Renal cortex interstitium (tissue), 11 donors: ENCODE data around the gene INPP5A. TPM values are rescaled to one million over a fixed set of nuclear protein-coding genes. Genes with fewer than 3 reads are reported as not detected.
"Not testable (repeated sequence)": the region's sequence is repeated elsewhere in the genome, so short reads cannot be mapped to it uniquely, and the experiment has no call there.

Experiments used
- DNase-seq, 11 donors: peaks; one replicate each; pipeline ENCODE4 v3.0.0-alpha.2; 2013; ENCODE audit warnings: low read depth in 9 of 11, low spot score in 4 of 11; ENCODE audit errors: extremely low read depth in 1 of 11
- polyA plus RNA-seq, 3 donors: library from polyadenylated mRNA; unstranded; fragments of 120-200 nt; gene quantifications; one replicate each; pipeline ENCODE4 v1.2.1, GENCODE V29; 2013; ENCODE audit not compliant: insufficient read length in 3 of 3

Gene INPP5A
- polyA plus RNA-seq, 3 donors = 30.7 to 33.1 (median 31.3) TPM

DNA sequence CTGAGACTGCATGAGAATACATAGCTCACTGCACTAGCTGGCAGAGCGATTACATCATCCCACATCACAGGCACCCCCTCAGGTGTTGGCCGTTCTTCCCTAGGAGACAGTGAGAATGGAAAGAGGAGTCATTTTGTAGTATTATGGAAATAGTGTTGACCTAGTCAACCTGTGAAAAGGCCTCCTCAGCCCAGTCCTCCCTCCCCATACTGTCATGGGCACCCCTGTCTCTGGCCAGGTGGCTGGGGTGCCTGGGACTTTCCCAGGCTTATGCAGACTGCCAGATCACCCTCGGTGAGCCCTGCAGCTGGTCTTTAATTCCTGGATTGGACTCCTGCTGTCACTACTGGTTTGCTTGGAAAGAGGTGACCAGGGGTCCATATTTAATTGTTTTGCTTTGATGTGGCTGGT lies 4.0 kb downstream of the INPP5A start:
- no peak for DNase-seq

DNA sequence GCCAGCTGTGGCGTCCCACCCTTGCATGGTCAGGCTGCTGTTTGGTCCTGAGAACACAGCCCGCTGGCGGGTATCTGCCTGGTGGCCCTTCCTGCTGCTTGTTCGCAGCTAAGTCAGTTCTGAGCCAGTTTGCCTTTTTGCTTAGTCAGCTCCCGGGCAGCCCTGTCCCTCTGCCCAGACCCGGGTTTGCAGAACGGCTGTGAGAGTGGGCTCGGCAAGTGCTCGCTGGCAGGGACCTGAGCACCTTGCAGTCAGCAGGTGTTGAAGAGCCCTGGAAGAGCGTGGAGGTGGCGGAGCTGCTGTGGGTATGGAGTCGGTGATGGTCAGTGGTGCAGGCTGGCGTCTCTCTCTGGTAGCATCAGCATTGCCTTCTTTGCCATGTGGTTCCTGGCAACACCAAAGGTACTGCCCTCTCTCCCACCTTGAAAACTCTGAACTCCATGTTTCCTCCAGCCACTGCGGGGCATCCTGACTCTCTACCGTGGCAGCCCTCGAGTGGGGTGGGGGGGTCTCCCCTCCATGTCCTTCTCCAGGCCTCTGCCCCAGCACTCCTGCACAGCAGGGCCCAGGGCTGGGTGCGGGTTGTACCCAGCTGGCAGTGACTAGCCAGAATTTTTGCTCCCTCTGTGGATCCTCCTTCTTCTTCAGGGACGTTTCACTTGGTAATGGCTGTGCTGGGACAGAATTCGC lies 4.6 kb downstream of the INPP5A start:
- no peak for DNase-seq

DNA sequence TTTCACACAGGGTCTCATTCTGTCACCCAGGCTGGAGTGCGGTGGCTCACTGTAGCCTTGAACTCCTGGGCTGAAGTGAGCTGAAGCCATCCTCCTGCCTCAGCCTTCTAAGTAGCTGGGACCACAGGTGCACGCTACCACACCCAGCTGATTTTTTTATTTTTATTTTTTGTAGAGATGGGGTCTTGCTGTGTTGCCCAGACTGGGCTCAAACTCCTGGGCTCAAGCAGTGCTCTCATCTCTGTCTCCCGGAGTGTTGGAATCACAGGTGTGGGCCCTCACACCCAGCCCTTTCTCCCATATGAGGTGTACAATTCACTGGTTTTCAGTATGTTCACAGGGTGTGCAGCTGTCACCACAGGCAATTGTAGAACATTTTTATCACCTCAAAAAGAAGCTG lies 5.2 kb downstream of the INPP5A start:
- no peak for DNase-seq

- no peak for DNase-seq
Measured at GRCh38 chr10:132543916-132544743, 6.5 kb downstream of the INPP5A start.

DNA sequence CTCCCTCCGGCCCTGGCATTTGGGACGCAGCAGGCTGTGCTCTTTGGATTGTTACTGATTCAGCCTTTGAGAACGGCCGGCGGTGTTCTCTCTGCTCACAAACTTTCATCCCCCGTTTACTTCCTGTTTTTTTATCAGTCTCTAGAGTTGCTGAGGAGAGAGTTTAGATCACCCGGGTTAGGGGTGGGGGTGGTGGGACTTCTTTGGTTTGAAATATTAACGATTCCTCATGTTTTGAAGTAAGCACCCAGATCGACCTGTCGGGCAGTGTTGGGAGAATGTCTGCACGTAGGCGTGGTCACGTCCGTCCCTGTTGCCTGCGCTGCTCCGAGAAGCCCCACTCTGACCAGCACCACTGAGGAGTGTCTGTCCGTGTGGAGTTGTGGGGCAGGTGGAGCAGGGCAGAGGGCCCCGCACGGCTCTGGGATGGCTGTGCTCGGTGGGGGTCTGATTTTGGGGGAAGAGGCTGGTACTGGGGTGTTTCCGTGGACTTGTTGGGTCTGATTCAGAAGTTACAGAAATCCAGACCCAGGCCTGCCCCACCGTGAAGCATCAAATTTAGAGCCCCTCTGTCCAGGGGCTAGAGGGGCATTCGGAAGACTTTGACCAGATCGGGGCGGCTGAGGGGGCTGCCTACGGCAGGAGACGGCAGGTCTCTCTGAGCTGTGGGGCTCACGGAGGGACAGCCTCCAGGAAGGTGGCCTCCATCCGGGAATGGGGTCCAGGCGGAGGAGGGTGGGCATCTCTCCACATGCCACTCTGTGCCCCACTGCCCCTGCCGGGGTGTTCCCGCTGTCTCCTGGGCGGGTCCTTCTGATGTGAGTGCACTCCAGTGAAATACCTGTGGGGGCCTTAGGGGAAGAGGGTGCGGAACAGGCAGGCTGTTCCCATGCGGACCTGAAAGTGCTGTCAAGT lies 7.4 kb downstream of the INPP5A start:
- no peak for DNase-seq

GRCh38 chr10:132545659-132546367 lies 8.2 kb downstream of the INPP5A start:
- DNase-seq = no peak

DNA sequence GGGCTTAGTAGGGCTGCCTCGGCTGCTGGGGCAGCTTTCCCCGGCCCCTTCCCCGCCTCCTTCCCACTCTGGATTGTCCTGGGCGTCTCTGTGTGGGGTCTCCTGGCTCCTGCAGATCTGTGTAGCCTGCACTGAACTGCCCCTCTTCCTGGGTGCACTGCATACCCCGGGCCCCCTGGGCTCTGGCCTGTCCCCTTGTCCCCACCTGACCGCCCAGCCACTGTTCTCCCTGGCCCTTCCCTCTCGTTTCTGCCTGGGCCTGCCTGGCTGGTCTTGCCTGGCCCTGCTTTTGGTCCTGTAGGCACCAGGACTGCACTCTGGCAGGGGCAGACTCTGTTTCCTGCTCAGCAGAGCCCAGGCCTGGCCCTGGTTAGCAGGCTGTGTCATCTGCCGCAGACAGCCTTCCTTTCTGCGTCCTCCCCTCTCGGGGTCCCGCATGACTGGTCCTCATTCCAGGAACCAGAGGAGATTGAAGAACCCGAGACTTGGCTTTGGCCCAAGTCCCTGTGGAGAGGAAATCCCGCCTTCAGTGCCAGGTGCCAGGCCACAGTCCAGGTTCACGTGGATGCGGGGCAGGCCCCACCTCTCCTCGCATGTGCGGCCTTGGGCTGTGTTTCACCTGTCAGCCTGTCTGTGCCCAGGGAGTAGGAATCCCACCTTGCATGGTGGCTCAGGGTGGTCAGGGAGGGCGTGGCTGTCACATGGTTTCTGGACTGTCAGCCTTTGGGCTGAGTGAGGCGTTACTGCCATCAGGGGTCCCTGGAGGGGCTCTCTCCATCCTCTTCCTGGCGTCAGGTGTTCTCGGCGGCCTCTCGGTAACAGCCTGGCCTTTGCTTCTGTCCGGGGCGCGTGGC lies 9.2 kb downstream of the INPP5A start:
- DNase-seq = peak in 8 of 11 donors; percentile 41 to 80 (median 58)

GRCh38 chr10:132547421-132547861 lies 9.9 kb downstream of the INPP5A start:
- no peak for DNase-seq

GRCh38 chr10:132548106-132548823 lies 10.7 kb downstream of the INPP5A start:
- no peak for DNase-seq

GRCh38 chr10:132548869-132549268 lies 11.3 kb downstream of the INPP5A start:
- DNase-seq = no peak

DNA sequence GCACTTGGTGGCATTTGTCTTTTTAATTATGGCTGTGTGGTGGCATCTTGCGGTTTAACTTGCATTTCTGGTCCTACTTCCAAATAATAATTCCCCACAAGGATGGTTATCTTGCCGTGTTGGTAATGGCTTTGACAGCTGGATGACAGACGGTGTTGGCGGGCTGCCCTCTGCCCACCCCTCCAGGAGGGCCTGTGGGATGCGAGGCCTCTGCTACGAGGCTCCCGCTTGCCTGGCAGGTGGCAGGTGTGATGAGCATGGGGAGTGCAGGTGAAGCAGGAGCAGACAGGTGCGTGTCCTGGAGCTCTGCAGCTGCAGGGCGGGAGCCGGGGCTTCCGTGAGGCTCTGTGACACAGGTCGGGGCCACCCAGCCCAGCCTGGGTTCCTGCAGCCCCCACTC lies 11.8 kb downstream of the INPP5A start:
- no peak for DNase-seq

DNA sequence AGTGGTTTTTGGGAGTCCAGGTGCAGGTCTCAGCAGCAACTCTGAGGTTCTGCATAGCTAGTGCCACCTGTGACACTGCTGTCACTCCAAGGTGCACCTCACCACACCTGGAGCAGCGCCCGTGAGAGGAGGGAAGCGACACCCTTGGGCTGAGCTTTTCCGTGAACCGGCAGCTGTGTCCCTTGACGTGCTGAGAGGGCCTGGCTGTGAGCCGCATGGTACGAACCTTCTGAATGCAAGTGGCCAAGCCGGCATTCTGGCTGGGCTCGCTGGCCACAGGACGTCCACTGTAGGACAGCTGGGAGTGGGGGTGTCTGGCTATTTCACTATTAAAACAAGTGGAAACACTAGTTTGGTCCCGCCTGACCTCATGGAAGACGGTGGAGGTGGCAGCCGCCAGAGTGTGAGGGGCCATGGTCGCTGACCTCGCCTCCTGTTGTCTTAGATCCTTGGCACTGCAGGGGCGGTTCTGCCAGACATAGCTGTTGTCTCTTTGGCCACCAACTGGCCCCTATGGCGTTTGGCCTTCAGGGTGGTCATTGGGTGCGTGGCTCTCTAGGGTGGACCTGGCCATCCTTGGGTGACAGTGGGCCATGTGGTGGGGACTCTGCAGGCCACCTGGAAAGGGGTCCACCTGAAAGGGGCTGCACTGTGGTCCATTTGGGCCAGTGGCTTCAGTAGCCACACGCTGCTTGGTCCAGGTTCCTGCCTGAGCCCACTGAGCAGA lies 12.9 kb downstream of the INPP5A start:
- DNase-seq = no peak

GRCh38 chr10:132551093-132551807 lies 13.7 kb downstream of the INPP5A start:
- DNase-seq = no peak

DNA sequence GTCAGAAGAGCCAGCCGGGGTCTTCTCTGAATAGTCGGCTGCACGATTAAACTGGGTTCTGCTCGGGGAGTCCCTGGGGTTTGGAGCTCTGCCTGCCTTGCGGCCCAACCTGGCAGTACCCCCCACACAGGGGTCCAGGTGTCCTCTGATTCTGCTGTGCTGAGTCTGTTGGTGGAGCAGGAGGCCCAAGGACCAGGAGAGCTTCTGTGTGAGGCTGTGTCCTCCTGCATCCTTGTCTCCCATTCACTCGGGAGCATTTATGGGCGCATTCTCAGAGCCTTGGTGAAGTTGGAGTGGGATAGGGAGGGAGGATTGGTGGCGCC lies 14.2 kb downstream of the INPP5A start:
- no peak for DNase-seq

- DNase-seq = not testable (repeated sequence)
Measured at GRCh38 chr10:132552635-132553034, 15.0 kb downstream of the INPP5A start.

DNA sequence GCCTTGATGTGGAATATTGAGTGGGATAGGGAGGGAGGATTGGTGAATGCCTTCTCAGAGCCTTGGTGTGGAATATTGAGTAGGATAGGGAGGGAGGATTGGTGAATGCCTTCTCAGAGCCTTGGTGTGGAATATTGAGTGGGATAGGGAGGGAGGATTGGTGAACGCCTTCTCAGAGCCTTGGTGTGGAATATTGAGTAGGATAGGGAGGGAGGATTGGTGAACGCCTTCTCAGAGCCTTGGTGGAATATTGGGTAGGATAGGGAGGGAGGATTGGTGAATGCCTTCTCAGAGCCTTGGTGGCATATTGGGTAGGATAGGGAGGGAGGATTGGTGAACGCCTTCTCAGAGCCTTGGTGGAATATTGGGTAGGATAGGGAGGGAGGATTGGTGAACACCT lies 16.0 kb downstream of the INPP5A start:
- not testable (repeated sequence) for DNase-seq
